ENCODE data around the gene HERC2.
"Not testable (repeated sequence)": the region's sequence is repeated elsewhere in the genome, so short reads cannot be mapped to it uniquely, and the experiment has no call there.

Gene HERC2

GRCh38 chr15:28221696-28222095 lies 100.3 kb downstream of the HERC2 start:
- DNase-seq (ENCODE audit: low read depth): not testable (repeated sequence)

GRCh38 chr15:28219116-28219515 lies 102.9 kb downstream of the HERC2 start:
- no peak for DNase-seq (ENCODE audit: low read depth)

GRCh38 chr15:28216946-28217546 lies 104.9 kb downstream of the HERC2 start:
- not testable (repeated sequence) for DNase-seq (ENCODE audit: low read depth)

- not testable (repeated sequence) for DNase-seq (ENCODE audit: low read depth)
Measured at GRCh38 chr15:28215521-28215920, 106.5 kb downstream of the HERC2 start.

- not testable (repeated sequence) for DNase-seq (ENCODE audit: low read depth)
Measured at GRCh38 chr15:28214006-28214790, 107.8 kb downstream of the HERC2 start.

GRCh38 chr15:28213393-28213792 lies 108.6 kb downstream of the HERC2 start:
- not testable (repeated sequence) for DNase-seq (ENCODE audit: low read depth)

- no peak for DNase-seq (ENCODE audit: low read depth)
Measured at GRCh38 chr15:28208583-28208982, 113.4 kb downstream of the HERC2 start.

GRCh38 chr15:28205640-28206039 lies 116.3 kb downstream of the HERC2 start:
- not testable (repeated sequence) for DNase-seq (ENCODE audit: low read depth)

GRCh38 chr15:28203055-28203828 lies 118.7 kb downstream of the HERC2 start:
- not testable (repeated sequence) for DNase-seq (ENCODE audit: low read depth)

GRCh38 chr15:28202124-28202523 lies 119.9 kb downstream of the HERC2 start:
- not testable (repeated sequence) for DNase-seq (ENCODE audit: low read depth)

GRCh38 chr15:28198215-28198614 lies 123.8 kb downstream of the HERC2 start:
- not testable (repeated sequence) for DNase-seq (ENCODE audit: low read depth)

GRCh38 chr15:28197694-28198093 lies 124.3 kb downstream of the HERC2 start:
- not testable (repeated sequence) for DNase-seq (ENCODE audit: low read depth)

- not testable (repeated sequence) for DNase-seq (ENCODE audit: low read depth)
Measured at GRCh38 chr15:28196581-28196980, 125.4 kb downstream of the HERC2 start.

GRCh38 chr15:28192772-28193171 lies 129.2 kb downstream of the HERC2 start:
- no peak for DNase-seq (ENCODE audit: low read depth)

GRCh38 chr15:28191832-28192231 lies 130.1 kb downstream of the HERC2 start:
- DNase-seq (ENCODE audit: low read depth): peak; percentile 29

- no peak for DNase-seq (ENCODE audit: low read depth)
Measured at GRCh38 chr15:28190391-28191174, 131.4 kb downstream of the HERC2 start.

GRCh38 chr15:28185148-28185895 lies 136.7 kb downstream of the HERC2 start:
- DNase-seq (ENCODE audit: low read depth): no peak

GRCh38 chr15:28184166-28184565 lies 137.8 kb downstream of the HERC2 start:
- no peak for DNase-seq (ENCODE audit: low read depth)

GRCh38 chr15:28182731-28183130 lies 139.2 kb downstream of the HERC2 start:
- DNase-seq (ENCODE audit: low read depth): no peak

GRCh38 chr15:28182216-28182615 lies 139.8 kb downstream of the HERC2 start:
- DNase-seq (ENCODE audit: low read depth): no peak

- no peak for DNase-seq (ENCODE audit: low read depth)
Measured at GRCh38 chr15:28181366-28181765, 140.6 kb downstream of the HERC2 start.

Measured in fibroblast of the conjunctiva (primary cell).